ENCODE measurements around the gene MAGEA9. TPM values are rescaled to one million over a fixed set of nuclear protein-coding genes. Genes with fewer than 3 reads are reported as not detected.

The MAGEA9 gene
- total and polyA plus RNA-seq, 2 experiments from 2014 or later: not detected

DNA sequence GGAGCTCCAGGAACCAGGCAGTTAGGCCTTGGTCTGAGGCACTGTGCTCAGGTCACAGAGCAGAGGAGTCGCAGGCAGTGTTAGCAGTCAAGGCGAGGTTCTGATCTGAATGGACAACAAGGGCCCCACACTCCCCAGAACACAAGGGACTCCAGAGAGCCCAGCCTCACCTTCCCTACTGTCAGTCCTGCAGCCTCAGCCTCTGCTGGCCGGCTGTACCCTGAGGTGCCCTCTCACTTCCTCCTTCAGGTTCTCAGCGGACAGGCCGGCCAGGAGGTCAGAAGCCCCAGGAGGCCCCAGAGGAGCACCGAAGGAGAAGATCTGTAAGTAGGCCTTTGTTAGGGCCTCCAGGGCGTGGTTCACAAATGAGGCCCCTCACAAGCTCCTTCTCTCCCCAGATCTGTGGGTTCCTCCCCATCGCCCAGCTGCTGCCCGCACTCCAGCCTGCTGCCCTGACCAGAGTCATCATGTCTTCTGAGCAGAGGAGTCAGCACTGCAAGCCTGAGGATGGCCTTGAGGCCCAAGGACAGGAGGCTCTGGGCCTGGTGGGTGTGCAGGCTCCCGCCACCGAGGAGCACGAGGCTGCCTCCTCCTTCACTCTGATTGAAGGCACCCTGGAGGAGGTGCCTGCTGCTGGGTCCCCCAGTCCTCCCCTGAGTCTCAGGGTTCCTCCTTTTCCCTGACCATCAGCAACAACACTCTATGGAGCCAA lies 26.2 kb downstream of the MAGEA9 start:
- H3K79me2 ChIP-seq (replicated peaks; ENCODE audit: insufficient read depth): no peaks in the 10 kb centered on the region
- DNase-seq (ENCODE audit: low spot score) (no peak), ATAC-seq (no peak)
- no peaks in the 10 kb centered on the region for H4K20me1 ChIP-seq (replicated peaks; ENCODE audit: insufficient read depth)
- Mint-ChIP-seq H3K4me1 (peaks cover 9% of the 10 kb centered on the region), H3K27ac (no peak overlapping the region), H3K4me3 (no peak overlapping the region), H3K27me3 (ENCODE audit: insufficient read depth, low read depth, poor library complexity) (peaks cover 7% of the 10 kb centered on the region), H3K9me3 (no peaks in the 10 kb centered on the region), H3K36me3 (ENCODE audit: low read depth) (no peaks in the 10 kb centered on the region)
- no peaks in the 10 kb centered on the region for H3K9me2 ChIP-seq (ENCODE audit: insufficient read depth)
- H2AFZ ChIP-seq: no peak overlapping the region
- H3K4me1 ChIP-seq (ENCODE audit: insufficient read depth): no peaks in the 10 kb centered on the region
- H3K27ac ChIP-seq (ENCODE audit: low read depth): no peak overlapping the region
- no peaks in the 10 kb centered on the region for H3K36me3 ChIP-seq (ENCODE audit: insufficient read depth)
- no peak overlapping the region for H3K4me3 ChIP-seq
- no peaks in the 10 kb centered on the region for H3F3A ChIP-seq (replicated peaks; ENCODE audit: low read depth)
- H3K4me2 ChIP-seq: no peak overlapping the region
- H3K27me3 ChIP-seq (ENCODE audit: insufficient read depth): no peaks in the 10 kb centered on the region
- TF ChIP-seq EZH2phosphoT487 (IDR thresholded peaks at IDR 0.05; ENCODE audit: unreplicated experiment) (no peak), ZNF331 (CRISPR knock-in tag; IDR thresholded peaks at IDR 0.05; ENCODE audit: low read depth) (no peak), JUNB (IDR thresholded peaks at IDR 0.05; ENCODE audit: unreplicated experiment) (no peak), CREB1 (CRISPR knock-in tag; IDR thresholded peaks at IDR 0.05; ENCODE audit: low read depth) (no peak)
- TF ChIP-seq, protein P1, sequence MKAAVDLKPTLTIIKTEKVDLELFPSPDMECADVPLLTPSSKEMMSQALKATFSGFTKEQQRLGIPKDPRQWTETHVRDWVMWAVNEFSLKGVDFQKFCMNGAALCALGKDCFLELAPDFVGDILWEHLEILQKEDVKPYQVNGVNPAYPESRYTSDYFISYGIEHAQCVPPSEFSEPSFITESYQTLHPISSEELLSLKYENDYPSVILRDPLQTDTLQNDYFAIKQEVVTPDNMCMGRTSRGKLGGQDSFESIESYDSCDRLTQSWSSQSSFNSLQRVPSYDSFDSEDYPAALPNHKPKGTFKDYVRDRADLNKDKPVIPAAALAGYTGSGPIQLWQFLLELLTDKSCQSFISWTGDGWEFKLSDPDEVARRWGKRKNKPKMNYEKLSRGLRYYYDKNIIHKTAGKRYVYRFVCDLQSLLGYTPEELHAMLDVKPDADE (IDR thresholded peaks at IDR 0.05): no peak
- TF ChIP-seq, protein P2, sequence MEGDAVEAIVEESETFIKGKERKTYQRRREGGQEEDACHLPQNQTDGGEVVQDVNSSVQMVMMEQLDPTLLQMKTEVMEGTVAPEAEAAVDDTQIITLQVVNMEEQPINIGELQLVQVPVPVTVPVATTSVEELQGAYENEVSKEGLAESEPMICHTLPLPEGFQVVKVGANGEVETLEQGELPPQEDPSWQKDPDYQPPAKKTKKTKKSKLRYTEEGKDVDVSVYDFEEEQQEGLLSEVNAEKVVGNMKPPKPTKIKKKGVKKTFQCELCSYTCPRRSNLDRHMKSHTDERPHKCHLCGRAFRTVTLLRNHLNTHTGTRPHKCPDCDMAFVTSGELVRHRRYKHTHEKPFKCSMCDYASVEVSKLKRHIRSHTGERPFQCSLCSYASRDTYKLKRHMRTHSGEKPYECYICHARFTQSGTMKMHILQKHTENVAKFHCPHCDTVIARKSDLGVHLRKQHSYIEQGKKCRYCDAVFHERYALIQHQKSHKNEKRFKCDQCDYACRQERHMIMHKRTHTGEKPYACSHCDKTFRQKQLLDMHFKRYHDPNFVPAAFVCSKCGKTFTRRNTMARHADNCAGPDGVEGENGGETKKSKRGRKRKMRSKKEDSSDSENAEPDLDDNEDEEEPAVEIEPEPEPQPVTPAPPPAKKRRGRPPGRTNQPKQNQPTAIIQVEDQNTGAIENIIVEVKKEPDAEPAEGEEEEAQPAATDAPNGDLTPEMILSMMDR (conservative IDR thresholded peaks at IDR 0.05; ENCODE audit: low read depth in 2 of 2): no peak
- TF ChIP-seq, protein P3, sequence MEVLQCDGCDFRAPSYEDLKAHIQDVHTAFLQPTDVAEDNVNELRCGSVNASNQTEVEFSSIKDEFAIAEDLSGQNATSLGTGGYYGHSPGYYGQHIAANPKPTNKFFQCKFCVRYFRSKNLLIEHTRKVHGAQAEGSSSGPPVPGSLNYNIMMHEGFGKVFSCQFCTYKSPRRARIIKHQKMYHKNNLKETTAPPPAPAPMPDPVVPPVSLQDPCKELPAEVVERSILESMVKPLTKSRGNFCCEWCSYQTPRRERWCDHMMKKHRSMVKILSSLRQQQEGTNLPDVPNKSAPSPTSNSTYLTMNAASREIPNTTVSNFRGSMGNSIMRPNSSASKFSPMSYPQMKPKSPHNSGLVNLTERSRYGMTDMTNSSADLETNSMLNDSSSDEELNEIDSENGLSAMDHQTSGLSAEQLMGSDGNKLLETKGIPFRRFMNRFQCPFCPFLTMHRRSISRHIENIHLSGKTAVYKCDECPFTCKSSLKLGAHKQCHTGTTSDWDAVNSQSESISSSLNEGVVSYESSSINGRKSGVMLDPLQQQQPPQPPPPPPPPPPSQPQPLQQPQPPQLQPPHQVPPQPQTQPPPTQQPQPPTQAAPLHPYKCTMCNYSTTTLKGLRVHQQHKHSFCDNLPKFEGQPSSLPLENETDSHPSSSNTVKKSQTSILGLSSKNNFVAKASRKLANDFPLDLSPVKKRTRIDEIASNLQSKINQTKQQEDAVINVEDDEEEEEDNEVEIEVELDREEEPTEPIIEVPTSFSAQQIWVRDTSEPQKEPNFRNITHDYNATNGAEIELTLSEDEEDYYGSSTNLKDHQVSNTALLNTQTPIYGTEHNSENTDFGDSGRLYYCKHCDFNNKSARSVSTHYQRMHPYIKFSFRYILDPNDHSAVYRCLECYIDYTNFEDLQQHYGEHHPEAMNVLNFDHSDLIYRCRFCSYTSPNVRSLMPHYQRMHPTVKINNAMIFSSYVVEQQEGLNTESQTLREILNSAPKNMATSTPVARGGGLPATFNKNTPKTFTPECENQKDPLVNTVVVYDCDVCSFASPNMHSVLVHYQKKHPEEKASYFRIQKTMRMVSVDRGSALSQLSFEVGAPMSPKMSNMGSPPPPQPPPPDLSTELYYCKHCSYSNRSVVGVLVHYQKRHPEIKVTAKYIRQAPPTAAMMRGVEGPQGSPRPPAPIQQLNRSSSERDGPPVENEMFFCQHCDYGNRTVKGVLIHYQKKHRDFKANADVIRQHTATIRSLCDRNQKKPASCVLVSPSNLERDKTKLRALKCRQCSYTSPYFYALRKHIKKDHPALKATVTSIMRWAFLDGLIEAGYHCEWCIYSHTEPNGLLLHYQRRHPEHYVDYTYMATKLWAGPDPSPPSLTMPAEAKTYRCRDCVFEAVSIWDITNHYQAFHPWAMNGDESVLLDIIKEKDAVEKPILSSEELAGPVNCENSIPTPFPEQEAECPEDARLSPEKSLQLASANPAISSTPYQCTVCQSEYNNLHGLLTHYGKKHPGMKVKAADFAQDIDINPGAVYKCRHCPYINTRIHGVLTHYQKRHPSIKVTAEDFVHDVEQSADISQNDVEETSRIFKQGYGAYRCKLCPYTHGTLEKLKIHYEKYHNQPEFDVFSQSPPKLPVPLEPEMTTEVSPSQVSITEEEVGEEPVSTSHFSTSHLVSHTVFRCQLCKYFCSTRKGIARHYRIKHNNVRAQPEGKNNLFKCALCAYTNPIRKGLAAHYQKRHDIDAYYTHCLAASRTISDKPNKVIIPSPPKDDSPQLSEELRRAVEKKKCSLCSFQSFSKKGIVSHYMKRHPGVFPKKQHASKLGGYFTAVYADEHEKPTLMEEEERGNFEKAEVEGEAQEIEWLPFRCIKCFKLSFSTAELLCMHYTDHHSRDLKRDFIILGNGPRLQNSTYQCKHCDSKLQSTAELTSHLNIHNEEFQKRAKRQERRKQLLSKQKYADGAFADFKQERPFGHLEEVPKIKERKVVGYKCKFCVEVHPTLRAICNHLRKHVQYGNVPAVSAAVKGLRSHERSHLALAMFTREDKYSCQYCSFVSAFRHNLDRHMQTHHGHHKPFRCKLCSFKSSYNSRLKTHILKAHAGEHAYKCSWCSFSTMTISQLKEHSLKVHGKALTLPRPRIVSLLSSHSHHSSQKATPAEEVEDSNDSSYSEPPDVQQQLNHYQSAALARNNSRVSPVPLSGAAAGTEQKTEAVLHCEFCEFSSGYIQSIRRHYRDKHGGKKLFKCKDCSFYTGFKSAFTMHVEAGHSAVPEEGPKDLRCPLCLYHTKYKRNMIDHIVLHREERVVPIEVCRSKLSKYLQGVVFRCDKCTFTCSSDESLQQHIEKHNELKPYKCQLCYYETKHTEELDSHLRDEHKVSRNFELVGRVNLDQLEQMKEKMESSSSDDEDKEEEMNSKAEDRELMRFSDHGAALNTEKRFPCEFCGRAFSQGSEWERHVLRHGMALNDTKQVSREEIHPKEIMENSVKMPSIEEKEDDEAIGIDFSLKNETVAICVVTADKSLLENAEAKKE (CRISPR knock-in tag; IDR thresholded peaks at IDR 0.05): no peak

Measured in GM23338 (cell line).